MV-4-11 (cell line): ENCODE data around the gene PRUNE2.
A peak's percentile ranks its signal among the peaks of the same experiment; 100 is the strongest.

ENCODE experiments used
- DNase-seq: peaks from one replicate; lab custom pipeline; 2025; lab: John Stamatoyannopoulos, UW

Gene PRUNE2

GRCh38 chr9:76734716-76735115 lies 171.2 kb downstream of the PRUNE2 start:
- DNase-seq, result no peak

DNA sequence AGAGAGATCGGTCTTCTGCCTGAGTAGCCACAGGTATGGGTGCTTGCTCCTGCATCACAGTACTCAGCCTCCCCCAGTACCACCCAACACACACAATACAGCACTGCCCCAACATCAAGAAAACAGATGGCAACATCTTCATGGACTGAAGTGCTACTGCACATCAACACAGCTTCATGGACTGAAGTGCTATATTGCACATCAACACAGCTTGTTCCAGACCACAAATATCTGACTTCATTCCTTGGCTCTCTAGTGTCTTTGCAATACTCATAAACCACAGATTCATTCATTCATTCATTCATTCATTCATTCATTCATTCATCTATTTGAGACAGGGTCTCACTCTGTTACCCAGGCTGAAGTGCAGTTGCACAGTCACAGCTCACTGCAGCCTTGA lies 172.8 kb downstream of the PRUNE2 start:
- DNase-seq, result no peak

DNA sequence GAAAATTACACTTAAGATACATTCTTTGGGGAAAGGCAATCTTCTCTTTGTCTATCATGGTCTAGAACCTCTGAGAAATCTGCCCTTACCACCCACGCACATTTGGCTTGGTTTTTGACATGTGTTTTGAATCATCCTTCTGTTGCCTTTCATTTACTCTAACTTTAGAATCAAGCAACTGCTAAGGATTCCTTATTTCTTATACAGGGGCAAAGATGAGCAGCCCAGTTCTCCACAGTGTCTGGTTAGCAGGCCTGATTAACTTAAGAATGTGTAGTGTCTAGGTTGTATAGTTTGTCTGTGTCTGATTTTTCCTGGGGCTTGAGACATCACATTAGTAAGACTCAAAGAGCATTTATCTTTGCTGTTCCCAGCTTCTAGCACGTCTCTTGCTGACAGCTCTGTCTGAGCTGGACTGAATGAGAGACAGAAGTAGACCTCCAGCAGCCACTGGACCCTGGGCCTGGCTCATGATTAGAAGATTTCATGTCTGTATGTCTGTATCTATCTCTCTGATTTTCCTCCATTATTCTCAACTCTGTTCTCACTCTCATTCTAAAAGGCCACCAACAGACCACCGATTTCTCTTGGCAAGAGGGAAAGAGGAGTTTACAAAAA lies 173.5 kb downstream of the PRUNE2 start:
- DNase-seq, result no peak

- peak; percentile 74 for DNase-seq
Measured at GRCh38 chr9:76730801-76731200, 175.1 kb downstream of the PRUNE2 start.

GRCh38 chr9:76729980-76730737 lies 175.8 kb downstream of the PRUNE2 start:
- DNase-seq, result no peak

GRCh38 chr9:76729116-76729515 lies 176.8 kb downstream of the PRUNE2 start:
- DNase-seq, result no peak

DNA sequence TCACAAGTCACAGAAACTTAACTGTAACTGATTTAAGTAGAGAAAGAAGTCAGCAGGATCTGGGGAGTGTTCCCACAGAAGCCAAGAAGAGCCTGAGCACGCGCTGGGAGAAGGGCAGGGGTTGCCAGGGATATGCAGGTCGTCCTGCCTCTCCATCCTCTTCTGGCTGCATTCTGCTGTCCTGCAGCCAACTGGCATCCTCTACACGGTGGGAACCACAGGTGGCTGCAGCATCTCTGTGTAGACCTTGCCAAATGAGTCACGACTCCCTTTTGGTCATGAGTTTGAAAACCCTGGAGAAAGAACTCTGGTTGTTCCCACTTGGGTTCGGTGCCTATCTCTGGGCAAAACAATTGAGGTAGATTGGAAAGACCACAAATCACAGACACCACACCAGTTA lies 180.0 kb downstream of the PRUNE2 start:
- DNase-seq, result no peak

GRCh38 chr9:76725011-76725546 lies 180.8 kb downstream of the PRUNE2 start:
- DNase-seq, result no peak

DNA sequence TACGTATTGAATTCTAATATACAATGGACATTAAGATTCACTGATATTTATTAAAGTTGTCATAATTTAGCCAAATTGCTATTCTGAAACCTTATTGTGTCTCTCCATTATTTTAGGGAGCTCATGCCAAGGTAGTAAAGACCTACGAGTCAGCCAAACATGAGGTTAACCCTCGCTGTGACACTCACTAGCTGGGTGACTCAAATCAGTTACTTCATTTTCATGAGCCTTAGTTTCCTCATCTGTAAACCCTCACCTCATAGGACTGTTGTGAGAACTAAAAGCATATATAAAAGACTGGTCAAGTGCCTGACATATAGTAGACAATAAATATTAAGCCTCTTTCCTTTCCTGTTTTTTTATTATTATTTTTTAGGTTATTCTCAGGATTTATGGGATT lies 185.7 kb downstream of the PRUNE2 start:
- DNase-seq, result no peak

GRCh38 chr9:76718166-76718565 lies 187.7 kb downstream of the PRUNE2 start:
- DNase-seq, result no peak

- no peak for DNase-seq
Measured at GRCh38 chr9:76717613-76718012, 188.3 kb downstream of the PRUNE2 start.

DNA sequence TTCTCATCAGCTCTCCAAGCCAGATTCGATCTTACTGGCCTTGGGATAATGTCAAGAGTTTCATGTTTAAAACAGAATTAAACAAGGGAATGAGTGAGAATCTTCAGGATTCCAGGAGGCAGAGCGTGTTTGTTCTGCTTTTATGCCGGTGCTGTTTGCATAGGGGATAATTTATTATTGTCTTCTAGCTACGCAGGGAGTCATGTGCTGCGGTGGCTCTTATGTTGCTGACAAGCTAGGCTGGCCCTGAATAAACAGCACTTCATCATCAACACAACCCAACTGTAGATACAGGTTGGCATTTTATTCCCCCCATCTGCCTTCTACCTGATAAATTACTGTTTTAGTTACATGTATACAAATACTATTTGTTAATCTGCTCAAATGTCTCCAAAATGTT lies 188.7 kb downstream of the PRUNE2 start:
- DNase-seq, result no peak

DNA sequence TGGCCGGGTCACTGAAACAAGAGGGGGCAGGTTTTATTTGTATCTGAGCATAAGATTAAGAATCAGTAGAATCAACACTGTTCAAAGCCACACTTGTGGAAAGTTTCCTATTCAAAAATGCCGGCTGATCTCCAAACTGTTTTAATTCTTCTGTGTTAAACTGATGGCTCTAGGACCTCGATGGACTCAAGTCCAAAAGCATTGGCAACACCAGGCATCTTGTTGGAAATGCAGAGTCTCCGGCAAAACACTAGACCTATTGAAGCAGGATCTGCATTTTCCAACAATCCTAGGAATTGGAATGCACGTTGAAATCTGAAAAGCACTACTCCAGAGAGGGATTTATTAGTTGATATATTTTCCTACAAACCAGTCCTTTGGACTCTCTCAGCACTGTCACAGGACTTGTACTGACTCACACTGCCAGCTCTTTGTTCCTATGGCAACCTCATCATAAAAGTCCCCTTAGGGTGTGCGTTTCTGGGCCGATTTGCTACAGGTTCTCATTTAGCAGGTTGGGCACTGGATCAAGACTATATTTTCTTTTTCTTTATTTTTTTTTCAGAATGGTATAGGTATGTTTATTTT lies 189.7 kb downstream of the PRUNE2 start:
- DNase-seq, result no peak

DNA sequence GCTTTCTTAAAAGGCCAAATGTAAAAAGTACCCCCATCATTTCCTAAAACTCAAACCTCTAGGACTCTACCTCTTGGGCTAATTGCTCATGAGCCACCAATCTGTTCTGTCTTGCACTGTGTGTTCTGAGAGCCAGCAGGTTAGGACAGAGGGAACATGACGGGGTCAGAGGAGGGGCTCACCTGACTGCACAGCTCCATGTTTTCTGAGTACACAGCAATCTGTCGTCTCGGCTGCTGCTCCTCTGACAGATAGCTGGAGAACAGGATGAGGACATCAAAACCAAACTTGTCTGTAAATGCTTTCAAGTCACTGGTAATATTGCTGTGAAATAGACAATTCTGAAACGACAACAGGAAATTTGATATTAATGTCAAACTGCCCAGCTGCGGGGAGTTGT lies 192.5 kb downstream of the PRUNE2 start:
- no peak for DNase-seq

DNA sequence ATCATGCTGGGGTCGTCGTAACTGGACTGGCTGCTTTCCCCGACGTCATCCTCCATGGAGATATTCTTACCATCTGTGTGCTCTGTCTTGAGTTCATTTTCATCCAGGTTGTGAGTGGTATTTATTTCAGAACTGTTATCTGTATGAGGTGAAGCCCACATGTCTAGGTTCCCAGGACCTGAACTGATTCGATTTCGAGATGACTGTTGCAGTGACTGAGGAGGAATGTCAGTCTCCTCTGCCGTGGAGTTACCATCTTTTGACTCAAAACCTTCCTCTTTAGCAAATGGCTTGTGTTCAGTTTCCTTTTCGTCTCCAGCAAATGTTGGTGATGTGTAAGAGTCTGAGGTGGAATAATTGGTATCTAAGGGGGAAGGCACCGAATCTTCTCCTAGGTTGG lies 196.9 kb downstream of the PRUNE2 start:
- no peak for DNase-seq

GRCh38 chr9:76707510-76707909 lies 198.4 kb downstream of the PRUNE2 start:
- no peak for DNase-seq

DNA sequence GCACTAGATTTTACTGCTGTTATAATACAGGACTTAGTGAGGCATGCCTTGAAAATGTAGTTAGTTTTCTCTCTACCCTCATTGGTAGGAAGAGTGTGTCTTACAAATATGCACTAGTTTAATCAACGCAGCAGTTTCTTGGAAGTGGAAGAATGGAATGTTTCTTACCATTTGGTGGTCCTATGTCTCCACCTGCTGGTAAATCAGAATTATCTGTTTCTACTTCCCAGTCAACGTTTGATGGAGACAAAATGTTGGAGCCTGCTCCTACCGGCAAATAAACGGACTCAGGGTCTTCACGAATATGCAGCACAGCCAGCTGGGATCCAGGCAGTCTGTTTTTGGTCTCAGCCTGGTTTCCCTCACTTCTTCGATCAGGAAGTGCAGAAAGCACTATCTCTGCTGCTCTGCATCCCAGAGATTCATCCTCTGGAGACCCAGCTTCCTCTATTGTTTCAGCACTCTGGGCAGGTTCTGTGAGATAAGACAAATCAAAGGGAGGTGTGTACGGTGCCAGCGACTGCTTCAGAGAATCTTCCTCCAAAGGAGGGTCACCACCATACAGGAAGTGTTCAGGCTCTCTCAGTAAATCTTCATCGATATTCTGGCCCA lies 201.2 kb downstream of the PRUNE2 start:
- peak; percentile 67 for DNase-seq

DNA sequence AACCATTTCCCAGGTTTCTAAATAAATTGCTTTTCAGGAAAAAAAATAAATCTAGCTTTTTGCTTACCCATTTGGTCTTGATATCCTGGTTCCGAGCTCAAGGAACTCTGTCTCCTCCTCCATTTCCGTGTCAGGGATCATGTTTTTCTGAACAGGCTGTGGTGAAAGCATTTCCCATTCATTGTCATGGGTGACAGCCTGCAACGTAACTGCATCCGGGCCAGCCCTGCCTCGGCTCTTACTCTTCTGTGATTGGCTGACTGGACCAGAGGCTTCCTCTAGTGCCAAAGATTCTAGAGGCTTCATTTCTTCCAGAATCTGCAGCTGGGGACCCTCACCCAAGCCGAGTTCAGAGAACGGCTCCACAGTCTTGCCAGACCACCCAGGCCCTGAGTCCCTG lies 202.6 kb downstream of the PRUNE2 start:
- no peak for DNase-seq

GRCh38 chr9:76701441-76702039 lies 204.4 kb downstream of the PRUNE2 start:
- DNase-seq, result no peak

- DNase-seq, result no peak
Measured at GRCh38 chr9:76700916-76701315, 205.0 kb downstream of the PRUNE2 start.

- no peak for DNase-seq
Measured at GRCh38 chr9:76699971-76700370, 205.9 kb downstream of the PRUNE2 start.

- no peak for DNase-seq
Measured at GRCh38 chr9:76697554-76697953, 208.4 kb downstream of the PRUNE2 start.
